GM12875 (cell line): ENCODE measurements around the gene EML4.
A peak's percentile ranks its signal among the peaks of the same experiment; 100 is the strongest.

Source experiments
- H3K4me3 ChIP-seq: one replicate; pipeline ENCODE4 v1.5.1; 2011; ENCODE audit warnings: low read depth, low read length, control low read depth
- CTCF ChIP-seq: IDR thresholded peaks from 2 replicates; pipeline ENCODE4 v1.5.1; 2011; ENCODE audit warnings: low read depth, mild to moderate bottlenecking, control low read depth, inconsistent platforms, low read length, moderate library complexity, borderline replicate concordance; ENCODE audit not compliant: insufficient read depth

Gene EML4

GRCh38 chr2:42236911-42237310 is 67.8 kb downstream of the EML4 start:
- TF ChIP-seq CTCF = no peak
- no peak overlapping the region for H3K4me3 ChIP-seq

- peak; percentile 40; the same call in 1 of the 2 replicates for TF ChIP-seq CTCF
- H3K4me3 ChIP-seq = no peak overlapping the region
These were observed 69.6 kb downstream of the EML4 start for GRCh38 chr2:42238644-42239288.

GRCh38 chr2:42239289-42239661 is 70.1 kb downstream of the EML4 start:
- no peak overlapping the region for H3K4me3 ChIP-seq
- no peak for TF ChIP-seq CTCF

- TF ChIP-seq CTCF = no peak
- no peak overlapping the region for H3K4me3 ChIP-seq
These were observed 70.7 kb downstream of the EML4 start for GRCh38 chr2:42239811-42240210.

GRCh38 chr2:42241517-42241916 is 72.4 kb downstream of the EML4 start:
- H3K4me3 ChIP-seq = no peak overlapping the region
- TF ChIP-seq CTCF = no peak

- H3K4me3 ChIP-seq = no peak overlapping the region
- TF ChIP-seq CTCF = no peak
These were observed 74.1 kb downstream of the EML4 start for GRCh38 chr2:42243297-42243696.

- no peak overlapping the region for H3K4me3 ChIP-seq
- no peak for TF ChIP-seq CTCF
These were observed 75.4 kb downstream of the EML4 start for GRCh38 chr2:42244520-42244919.
